HG02763 (cell line): ENCODE results near the gene SAE1.

Experiments used
- ATAC-seq: cut with Tn5 transposase; IDR thresholded peaks from one replicate; pipeline ENCODE4 v1.9.1; 2021; ENCODE audit warnings: mild to moderate bottlenecking, moderate library complexity; ENCODE audit not compliant: unreplicated experiment

Gene SAE1

DNA sequence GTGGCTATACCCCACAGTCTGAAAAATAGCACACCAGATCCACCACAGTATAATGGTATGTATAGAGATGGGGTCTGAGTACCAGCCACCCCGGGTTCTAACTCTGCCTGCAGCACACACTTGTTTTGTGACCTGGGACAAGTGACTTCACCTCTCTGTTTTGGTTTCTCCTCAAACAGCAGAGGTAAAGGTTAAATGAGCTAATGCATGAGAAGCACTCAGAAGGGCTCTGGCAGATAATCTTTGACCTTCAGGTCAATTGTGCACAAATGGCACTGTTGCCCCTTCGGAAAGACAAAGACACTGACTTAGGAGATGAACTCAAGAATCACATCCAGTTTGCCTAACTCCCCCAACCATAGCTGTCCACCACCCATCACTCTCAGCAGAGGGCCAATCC, 24.8 kb upstream of the SAE1 start:
- no peak for ATAC-seq

- no peak for ATAC-seq
These were observed 23.8 kb upstream of the SAE1 start for GRCh38 chr19:47106821-47107201.

DNA sequence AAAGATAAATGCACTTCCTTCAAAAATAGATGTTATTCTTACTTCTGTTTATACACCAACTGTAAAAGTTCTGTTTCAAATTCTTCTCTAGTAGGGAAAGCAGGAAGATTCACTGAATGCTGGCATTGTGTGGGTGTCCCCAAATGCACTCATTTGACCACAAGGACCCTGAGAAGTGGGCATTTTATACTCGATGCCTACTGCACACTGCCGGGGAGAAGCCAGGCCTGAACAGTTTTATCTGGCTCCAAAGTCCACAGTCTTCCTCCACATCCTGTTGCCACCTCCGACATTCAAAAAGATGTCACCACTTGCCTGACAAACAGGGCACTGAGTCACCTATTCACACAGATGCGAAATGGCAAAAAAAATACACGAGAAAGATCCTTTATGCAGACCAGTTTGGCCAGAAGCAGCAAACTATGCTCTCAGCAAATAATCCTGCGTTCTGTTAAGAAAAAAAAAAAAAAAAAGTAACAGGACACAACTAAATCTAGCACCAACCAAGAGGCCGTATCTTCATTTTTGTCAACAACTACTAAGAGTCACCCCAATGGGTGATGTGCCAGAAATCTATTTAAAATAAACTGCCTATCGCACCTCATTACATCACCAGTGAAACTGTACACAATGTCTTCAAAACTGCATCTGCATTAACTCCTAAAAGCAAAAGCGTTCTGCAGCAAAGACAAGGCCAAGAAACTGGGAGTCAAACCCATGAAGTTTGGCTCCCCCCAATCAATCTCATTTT, 23.3 kb upstream of the SAE1 start:
- ATAC-seq = no peak

DNA sequence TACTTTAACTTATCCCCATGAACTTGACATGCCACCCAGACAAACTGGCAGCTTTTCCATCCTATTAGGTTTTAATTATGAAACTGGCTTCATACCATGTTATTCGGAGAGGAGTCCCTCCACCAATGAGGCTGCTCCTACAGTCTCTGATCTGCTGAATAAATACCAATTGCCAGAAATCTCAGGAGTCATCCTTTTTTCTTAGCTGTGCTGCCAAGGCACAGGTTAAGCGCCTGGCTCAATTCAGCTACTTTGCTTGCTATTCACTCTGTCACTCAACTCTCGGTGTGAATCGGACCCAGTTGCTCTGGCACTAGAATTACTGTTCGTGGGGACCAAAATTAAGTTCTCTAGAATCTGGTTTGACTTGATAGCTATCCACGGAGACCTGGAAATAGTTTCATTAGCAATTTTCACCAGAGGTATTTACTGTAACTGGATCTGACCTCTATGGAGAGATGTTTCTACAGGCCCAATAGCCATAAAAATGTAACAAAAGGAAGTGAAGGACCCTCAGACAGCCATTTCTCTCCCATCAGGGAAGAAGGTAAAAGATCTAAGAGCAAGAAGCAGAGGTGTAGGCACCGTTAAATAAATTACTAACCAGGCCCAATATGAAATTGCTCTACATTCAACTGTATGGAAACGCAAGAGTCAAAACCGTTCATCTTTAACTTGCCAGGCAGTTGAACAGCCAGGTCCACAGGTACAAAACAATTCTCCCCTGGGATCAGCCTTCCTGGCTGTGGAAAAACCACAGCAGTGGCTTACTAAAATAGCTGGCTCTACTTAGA, 22.5 kb upstream of the SAE1 start:
- ATAC-seq = no peak

DNA sequence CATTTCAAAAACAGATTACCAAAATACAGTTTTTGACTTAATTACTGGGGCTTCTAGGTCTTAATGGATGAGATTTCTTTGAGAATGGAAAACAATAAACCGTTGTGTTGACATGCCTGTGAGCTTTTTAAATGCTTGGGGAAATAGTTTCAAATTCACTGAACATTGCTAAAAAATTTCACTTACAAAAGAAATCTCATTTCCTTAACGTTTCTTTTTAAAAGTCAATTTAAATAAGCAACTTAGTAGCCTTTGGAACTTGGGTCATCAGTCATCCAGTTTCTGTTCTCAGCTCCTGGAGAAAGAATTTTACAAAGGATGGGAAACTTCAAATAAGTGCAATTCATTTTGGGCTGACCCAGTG, 21.5 kb upstream of the SAE1 start:
- ATAC-seq = no peak

DNA sequence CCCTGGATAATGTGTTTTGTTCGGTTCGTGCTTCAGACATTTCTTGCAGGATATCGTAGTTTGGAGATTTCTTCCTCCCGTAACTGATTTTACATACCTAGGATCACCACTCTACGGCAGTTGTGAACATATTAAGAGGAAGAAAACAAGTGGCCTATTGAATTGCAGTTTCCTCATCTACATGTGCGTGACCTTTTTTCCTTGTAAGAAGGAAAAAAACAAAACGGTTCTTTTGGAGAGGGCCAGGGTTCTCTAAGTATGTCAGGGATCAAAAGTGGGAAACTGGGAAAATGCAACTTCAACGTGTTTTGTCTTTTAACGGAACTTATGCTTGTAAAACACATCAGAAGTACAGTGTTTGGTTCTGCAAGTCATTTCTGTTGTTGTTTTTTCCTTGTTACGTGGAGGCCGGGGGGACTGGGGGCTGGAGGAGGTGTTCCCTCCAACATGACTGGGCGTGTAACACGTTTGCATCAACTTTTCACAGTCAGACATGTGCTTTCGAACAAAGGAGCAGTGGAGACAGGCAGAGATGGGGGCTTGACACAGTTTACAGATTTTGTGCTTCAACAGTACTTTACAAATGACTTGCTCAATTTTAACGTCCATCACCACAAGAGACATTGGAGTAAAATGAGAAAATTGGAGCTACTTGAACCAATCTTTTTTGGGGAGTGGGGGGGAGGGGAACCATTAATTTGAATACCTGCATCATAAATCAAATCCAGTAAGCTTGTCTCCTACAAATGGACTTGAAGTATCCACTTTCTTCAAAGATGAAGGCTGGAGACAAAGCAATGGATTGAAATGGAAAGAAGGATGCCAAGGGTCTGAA, 20.9 kb upstream of the SAE1 start:
- no peak for ATAC-seq

GRCh38 chr19:47110521-47111005, 20.1 kb upstream of the SAE1 start:
- no peak for ATAC-seq

DNA sequence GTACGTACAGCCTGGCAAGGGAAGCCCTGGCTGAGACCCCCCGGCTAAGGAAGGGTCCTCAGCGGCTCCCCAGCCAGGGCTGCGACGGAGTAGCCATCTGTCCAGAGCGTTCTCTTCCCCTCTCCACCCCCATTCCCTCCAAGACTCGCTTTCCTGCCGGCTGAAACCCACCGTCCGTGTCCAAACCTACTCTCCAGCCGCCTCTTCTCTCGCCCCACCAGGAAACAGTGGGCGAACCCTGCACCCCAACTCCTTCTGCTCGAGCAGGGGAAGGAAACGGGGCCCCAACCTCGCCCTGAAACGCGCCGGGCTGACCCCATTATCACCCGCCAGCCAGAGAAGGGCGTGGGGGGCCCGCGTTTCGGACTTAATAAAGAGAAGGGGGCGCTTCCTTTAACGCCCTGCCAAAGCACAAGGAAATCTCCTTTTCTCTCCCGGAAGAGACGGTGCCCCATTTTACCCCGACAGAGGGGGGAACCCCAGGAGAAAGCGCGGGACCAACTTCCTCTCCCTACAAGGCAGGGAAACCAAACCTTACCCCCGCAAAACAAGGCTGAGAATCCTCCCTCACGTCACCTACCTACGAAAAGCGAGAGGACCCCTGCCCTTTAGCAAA, 19.5 kb upstream of the SAE1 start:
- ATAC-seq = no peak

DNA sequence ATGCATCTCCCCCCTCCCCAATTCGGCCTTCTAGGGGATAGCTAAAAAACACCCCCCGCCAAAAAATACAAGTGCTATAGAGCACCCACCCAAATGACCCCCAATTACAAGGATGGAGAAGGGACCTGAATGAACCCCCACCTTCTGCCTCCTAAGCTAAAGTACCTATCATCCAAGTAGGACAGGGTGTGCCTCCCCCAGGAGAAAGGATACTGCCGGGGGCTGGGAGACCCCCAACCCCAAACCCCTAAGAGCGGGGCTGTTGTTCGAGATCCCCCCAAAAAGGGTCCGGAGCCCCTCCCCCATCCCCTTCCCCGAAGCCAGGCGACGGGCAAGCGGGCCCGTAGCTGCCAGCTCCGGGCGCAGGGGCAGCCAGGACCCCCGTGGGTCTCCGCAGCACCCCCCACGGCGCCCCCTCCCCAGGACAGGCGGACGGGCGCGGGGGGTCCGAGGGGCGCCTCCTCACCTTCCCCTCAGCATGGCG, 18.9 kb upstream of the SAE1 start:
- ATAC-seq = no peak

- peak; percentile 19 for ATAC-seq
These were observed 18.3 kb upstream of the SAE1 start for GRCh38 chr19:47112166-47112996.

DNA sequence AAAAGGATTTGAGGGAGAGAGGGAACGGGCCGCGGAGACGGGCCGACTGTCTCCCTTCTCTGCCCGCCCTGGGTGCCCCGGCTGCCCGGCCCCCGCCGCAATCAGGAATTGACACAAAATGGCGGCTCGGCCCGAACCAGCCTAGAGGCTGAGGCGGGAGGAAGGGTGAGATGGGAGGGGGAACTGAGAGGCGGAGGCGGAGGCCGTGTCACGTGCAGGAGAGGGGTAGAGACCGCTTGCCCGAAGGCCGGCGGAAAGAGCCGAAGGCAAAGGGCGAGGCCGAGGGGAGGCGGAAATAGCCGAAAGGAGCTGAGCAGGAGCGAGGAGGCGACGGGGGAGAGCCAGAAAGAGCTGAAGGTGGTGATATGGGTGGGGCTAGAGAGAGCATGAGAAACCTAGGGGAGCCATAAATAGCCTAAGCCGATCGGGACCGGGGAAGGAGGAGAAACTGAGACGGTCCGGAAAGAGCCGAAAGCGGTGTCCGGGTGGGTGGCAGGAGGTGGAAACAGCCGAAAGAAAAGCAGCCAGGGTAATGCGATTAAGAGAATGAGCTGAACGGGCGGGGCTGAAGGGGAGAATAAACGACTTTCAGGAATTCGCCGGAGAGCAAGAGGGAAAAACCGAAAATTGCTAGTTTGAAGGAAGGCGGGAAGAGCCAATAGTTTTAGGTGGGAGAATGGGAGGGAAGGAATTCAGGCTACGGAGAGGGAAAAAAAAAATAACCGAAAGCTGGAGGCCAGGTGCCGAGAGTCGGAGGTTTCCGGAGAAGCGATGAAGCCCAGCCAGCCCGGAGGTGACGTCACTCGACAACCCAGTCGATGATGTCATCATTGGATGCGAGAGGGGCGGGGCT, 17.4 kb upstream of the SAE1 start, which contains the start of gene ZC3H4:
Gene ZC3H4 (minus strand): TSS at position 780 of the 853 bp plus-strand sequence. CDS start 1,192 bp downstream, outside the sequence.
- ATAC-seq = peak; percentile 83

DNA sequence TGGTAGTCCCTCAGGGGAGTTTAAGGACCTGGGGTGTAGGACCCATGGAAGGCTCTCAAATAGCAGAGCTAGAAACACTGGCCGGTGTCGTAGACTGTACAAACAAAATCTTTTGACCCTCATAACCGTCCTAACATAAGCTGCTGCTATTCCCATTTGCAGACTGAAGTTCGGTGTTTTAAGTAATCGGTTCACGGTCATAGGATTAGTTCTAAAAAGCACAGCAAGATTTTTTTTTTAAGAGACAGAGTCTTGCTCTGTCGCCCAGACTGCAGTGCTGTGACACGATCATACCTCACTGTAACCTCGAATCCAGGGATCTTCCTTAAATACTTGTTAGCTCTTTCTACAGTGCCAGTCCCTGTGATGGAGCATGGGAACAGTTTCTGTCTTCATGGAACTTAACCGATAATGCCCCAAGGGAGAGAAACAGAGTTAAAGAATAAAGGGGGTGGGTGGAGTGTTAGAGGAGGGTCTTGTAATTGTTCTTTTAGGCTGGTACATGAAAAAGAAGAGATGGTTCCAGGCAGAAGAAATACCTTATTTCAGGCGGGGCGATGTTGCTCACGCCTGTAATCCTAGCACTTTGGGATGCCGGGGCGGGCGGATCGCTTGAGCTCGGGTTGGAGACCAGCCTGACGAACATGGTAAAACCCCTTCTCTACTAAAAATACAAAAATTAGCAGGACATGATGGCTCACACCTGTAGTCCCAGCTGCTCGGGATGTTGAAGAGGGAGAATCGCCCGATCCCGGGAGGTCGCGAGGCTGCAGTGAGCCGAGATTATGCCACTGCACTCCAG, 16.6 kb upstream of the SAE1 start:
- no peak for ATAC-seq

DNA sequence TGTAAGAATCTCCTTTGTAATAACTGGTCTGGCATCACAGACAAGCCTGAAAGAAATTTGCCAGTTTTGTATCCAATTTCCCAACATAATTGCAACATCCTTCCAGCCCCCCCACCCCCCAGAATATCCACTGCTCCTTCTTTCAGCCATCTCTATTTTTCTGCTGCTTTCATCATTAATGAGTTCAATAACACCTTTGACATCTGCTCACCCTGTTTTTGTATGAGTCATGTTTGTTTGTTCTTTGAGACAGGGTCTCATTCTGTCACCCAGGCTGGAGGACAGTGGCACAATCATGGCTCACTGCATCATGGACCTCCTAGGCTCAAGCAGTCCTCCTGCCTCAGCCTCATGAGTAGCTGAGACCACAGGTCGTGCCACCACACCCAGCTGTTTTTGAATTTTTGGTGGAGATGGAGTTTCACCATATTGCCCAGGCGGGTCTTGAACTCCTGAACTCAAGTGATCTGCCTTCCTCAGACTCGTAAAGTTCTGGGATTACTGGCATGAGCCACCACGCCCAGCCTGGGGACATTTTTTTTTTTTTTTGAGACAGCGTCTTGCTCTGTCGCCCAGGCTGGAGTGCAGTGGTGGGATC, 10.1 kb upstream of the SAE1 start:
- ATAC-seq = no peak

DNA sequence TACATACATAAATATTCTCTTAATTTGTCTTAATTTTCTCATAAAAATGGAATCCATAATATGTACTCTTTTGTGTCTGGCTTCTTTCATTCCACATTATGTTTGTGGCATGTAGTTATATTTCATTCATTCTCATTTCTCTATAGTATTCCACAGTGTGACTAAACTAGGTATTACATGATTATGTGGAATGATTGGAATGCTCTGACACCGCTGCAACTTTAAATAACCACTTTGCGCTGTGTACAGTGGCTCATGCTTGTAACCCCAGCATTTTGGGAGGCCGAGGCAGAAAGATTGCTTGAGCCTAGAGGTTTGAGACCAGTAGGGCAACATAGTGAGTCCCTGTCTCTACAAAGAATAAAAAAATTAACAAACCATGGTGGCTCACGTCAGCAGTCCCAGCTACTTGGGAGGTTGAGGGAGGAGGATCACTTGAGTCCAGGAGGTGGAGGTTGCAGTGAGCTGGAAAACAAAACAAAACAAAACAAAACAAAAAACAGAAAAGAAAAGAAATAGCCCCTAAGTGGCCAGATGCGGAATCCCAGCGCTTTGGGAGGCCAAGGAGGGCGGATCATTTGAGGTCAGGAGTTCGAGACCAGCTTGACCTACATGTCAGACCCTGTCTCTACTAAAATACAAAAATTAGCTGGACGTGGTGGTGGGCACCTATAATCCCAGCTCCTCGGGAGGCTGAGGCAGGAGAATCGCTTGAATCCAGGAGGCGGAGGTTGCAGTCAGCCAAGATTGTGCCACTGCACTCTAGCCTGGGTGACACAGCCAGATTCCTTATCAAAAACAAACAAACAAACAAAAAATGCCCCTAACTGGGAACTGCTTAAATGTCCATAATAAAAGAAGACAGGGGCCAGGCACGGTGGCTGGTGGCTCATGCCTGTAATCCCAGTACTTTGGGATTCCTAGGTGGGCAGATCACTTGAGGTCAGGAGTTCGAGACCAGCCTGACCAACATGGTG, 8.0 kb upstream of the SAE1 start:
- no peak for ATAC-seq

GRCh38 chr19:47123406-47123805, 7.2 kb upstream of the SAE1 start:
- ATAC-seq = no peak

DNA sequence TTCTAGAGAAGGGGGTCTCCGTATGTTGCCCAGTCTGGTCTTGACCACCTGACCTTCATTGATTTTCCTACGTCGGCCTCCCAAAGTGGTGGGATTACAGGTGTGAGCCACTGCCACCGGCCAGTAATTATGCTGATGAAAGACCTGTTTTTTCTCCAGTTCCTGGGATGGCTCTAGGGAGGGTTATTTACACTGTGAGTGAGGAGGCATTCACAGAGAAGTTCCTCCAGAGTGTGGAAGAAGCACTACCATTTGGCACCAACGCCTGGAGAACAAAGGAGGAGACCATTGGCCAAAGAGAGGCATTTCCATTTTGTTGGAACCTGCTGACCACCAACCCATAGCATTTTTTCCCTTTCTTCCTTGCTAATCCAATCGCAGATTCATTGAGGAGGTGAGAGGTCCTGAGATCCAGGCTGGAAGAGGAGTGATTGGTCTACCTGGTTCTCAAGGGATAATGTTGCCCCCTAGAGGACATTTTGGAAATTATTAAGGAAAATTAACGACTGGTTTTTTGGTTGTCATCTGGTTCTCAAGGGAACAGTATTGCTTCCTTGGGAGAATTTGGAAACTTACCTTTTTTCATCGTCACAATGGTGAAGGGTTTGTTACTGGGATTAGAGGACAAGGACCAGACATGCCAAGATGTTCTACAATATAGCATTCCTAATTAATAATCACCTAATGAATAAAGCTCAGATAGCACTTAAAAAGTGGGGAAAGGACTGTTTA, 5.5 kb upstream of the SAE1 start:
- no peak for ATAC-seq
